Measurements from ENCODE around the gene SIN3A. TPM values are rescaled to one million over a fixed set of nuclear protein-coding genes. Genes with fewer than 3 reads are reported as not detected.

Gene SIN3A
- total and polyA plus RNA-seq, 8 donors = 8.4 to 61.9 (median 27.5) TPM

GRCh38 chr15:75371901-75372688 lies 79.4 kb downstream of the SIN3A start:
- intact Hi-C loops (cut with DNase I; ENCODE audit: low total_unique reads) = no loop called here
- Histone ChIP-seq H3K36me3 (peaks cover 43 to 78% (median 67%) of the 10 kb centered on the region in 4 donors), H3K4me3 (no peak overlapping the region), H3K27me3 (no peaks in the 10 kb centered on the region), H3K9me3 (no peaks in the 10 kb centered on the region), H3K4me1 (peaks cover 18 to 24% (median 19%) of the 10 kb centered on the region in 4 donors), H3K27ac (no peak overlapping the region)
- TF ChIP-seq EP300 (IDR thresholded peaks at IDR 0.05) = no peak
- TF ChIP-seq CTCF (IDR thresholded peaks at IDR 0.05) = no peak
- no peak for TF ChIP-seq POLR2A (IDR thresholded peaks at IDR 0.05)
- TF ChIP-seq POLR2AphosphoS5 (IDR thresholded peaks at IDR 0.05) = no peak
- no peak for DNase-seq
- WGBS, 5 donors = 88 to 95% (median 94%) methylated on average over 11 of the region's 11 CpGs

GRCh38 chr15:75371486-75371885 lies 80.0 kb downstream of the SIN3A start:
- Histone ChIP-seq H3K9me3 (no peaks in the 10 kb centered on the region), H3K27ac (no peak overlapping the region), H3K4me3 (no peak overlapping the region), H3K4me1 (peaks cover 19 to 30% (median 25%) of the 10 kb centered on the region in 4 donors), H3K36me3 (peaks cover 42 to 78% (median 67%) of the 10 kb centered on the region in 4 donors), H3K27me3 (no peaks in the 10 kb centered on the region)
- TF ChIP-seq POLR2A (IDR thresholded peaks at IDR 0.05) (no peak), POLR2AphosphoS5 (IDR thresholded peaks at IDR 0.05) (no peak), EP300 (IDR thresholded peaks at IDR 0.05) (no peak), CTCF (IDR thresholded peaks at IDR 0.05) (no peak)
- intact Hi-C loops (cut with DNase I; ENCODE audit: low total_unique reads) = no loop called here
- DNase-seq = no peak
- WGBS, 5 donors = 75 to 93% (median 81%) methylated on average over 1 of the region's 1 CpG

- no peak overlapping the region for H3K4me3 ChIP-seq
- H3K27ac ChIP-seq = peak overlapping the region in 3 of 5 donors; percentile 99 to 100 (median 100)
- TF ChIP-seq EP300 (IDR thresholded peaks at IDR 0.05) = no peak
- TF ChIP-seq CTCF (IDR thresholded peaks at IDR 0.05) = no peak
- TF ChIP-seq POLR2AphosphoS5 (IDR thresholded peaks at IDR 0.05) = no peak
- TF ChIP-seq POLR2A (IDR thresholded peaks at IDR 0.05) = no peak
- WGBS, 5 donors = 92 to 96% (median 93%) methylated on average over 7 of the region's 7 CpGs
- H3K36me3 ChIP-seq = peaks cover 37 to 78% (median 67%) of the 10 kb centered on the region in 4 donors
- DNase-seq = no peak
- no peaks in the 10 kb centered on the region for H3K27me3 ChIP-seq
- peaks cover 19 to 30% (median 26%) of the 10 kb centered on the region in 4 donors for H3K4me1 ChIP-seq
- intact Hi-C loops (cut with DNase I; ENCODE audit: low total_unique reads) = no loop called here
- H3K9me3 ChIP-seq = no peaks in the 10 kb centered on the region
These were observed 81.5 kb downstream of the SIN3A start for GRCh38 chr15:75369897-75370581.

- Histone ChIP-seq H3K9me3 (no peaks in the 10 kb centered on the region), H3K27me3 (no peaks in the 10 kb centered on the region), H3K4me1 (peaks cover 19 to 30% (median 26%) of the 10 kb centered on the region in 4 donors), H3K36me3 (peaks cover 41 to 78% (median 67%) of the 10 kb centered on the region in 4 donors), H3K27ac (peak overlapping the region; percentile 96 to 100 (median 99)), H3K4me3 (peak overlapping the region; percentile 82 to 90 (median 88))
- intact Hi-C loops (cut with DNase I; ENCODE audit: low total_unique reads) = no loop called here
- no peak for DNase-seq
- TF ChIP-seq CTCF (IDR thresholded peaks at IDR 0.05) (no peak), EP300 (IDR thresholded peaks at IDR 0.05) (no peak), POLR2A (IDR thresholded peaks at IDR 0.05) (no peak), POLR2AphosphoS5 (IDR thresholded peaks at IDR 0.05) (no peak)
- WGBS, 5 donors = 2 to 8% (median 3%) methylated on average over 23 of the region's 23 CpGs
These were observed 82.7 kb downstream of the SIN3A start for GRCh38 chr15:75368689-75369239.

All from stomach (tissue), 9 donors.